ENCODE data around the gene NT5DC3.

The NT5DC3 gene

GRCh38 chr12:103807561-103808238, 33.3 kb downstream of the NT5DC3 start:
- DNase-seq, result no peak

GRCh38 chr12:103806803-103807202, 34.2 kb downstream of the NT5DC3 start:
- DNase-seq, result no peak

- DNase-seq, result no peak
Measured at GRCh38 chr12:103805655-103806360, 35.2 kb downstream of the NT5DC3 start.

GRCh38 chr12:103803847-103804246, 37.2 kb downstream of the NT5DC3 start:
- no peak for DNase-seq

GRCh38 chr12:103802586-103802886, 38.5 kb downstream of the NT5DC3 start:
- no peak for DNase-seq

- DNase-seq, result no peak
Measured at GRCh38 chr12:103801709-103802585, 39.1 kb downstream of the NT5DC3 start.

- DNase-seq, result no peak
Measured at GRCh38 chr12:103799857-103800771, 40.9 kb downstream of the NT5DC3 start.

GRCh38 chr12:103799504-103799856, 41.6 kb downstream of the NT5DC3 start:
- DNase-seq, result no peak

- DNase-seq, result no peak
Measured at GRCh38 chr12:103798586-103798985, 42.4 kb downstream of the NT5DC3 start.

- no peak for DNase-seq
Measured at GRCh38 chr12:103794309-103795213, 46.5 kb downstream of the NT5DC3 start.

- DNase-seq, result no peak
Measured at GRCh38 chr12:103793512-103794045, 47.5 kb downstream of the NT5DC3 start.

GRCh38 chr12:103793046-103793445, 48.0 kb downstream of the NT5DC3 start:
- DNase-seq, result no peak

- DNase-seq, result no peak
Measured at GRCh38 chr12:103791350-103791920, 49.6 kb downstream of the NT5DC3 start.

GRCh38 chr12:103786201-103786600, 54.8 kb downstream of the NT5DC3 start:
- DNase-seq, result no peak

GRCh38 chr12:103785243-103786031, 55.6 kb downstream of the NT5DC3 start:
- no peak for DNase-seq

- DNase-seq, result no peak
Measured at GRCh38 chr12:103783744-103784664, 57.0 kb downstream of the NT5DC3 start.

- no peak for DNase-seq
Measured at GRCh38 chr12:103782399-103782798, 58.6 kb downstream of the NT5DC3 start.

GRCh38 chr12:103780992-103781391, 60.0 kb downstream of the NT5DC3 start:
- DNase-seq, result no peak

- no peak for DNase-seq
Measured at GRCh38 chr12:103780093-103780440, 61.0 kb downstream of the NT5DC3 start.

All from GDM1 (cell line).